ENCODE results near the gene RPL18A.

DNA sequence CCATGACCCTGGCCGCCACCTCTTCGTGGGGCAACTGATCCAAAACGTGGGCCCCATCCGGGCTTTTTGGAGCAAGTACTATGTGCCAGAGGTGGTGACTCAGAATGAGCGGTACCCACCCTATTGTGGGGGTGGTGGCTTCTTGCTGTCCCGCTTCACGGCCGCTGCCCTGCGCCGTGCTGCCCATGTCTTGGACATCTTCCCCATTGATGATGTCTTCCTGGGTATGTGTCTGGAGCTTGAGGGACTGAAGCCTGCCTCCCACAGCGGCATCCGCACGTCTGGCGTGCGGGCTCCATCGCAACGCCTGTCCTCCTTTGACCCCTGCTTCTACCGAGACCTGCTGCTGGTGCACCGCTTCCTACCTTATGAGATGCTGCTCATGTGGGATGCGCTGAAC is 48.0 kb upstream of the RPL18A start:
- TF ChIP-seq POLR2A (IDR thresholded peaks at IDR 0.05) (no peak), POLR2AphosphoS5 (IDR thresholded peaks at IDR 0.05) (no peak)
- TF ChIP-seq, protein P1, sequence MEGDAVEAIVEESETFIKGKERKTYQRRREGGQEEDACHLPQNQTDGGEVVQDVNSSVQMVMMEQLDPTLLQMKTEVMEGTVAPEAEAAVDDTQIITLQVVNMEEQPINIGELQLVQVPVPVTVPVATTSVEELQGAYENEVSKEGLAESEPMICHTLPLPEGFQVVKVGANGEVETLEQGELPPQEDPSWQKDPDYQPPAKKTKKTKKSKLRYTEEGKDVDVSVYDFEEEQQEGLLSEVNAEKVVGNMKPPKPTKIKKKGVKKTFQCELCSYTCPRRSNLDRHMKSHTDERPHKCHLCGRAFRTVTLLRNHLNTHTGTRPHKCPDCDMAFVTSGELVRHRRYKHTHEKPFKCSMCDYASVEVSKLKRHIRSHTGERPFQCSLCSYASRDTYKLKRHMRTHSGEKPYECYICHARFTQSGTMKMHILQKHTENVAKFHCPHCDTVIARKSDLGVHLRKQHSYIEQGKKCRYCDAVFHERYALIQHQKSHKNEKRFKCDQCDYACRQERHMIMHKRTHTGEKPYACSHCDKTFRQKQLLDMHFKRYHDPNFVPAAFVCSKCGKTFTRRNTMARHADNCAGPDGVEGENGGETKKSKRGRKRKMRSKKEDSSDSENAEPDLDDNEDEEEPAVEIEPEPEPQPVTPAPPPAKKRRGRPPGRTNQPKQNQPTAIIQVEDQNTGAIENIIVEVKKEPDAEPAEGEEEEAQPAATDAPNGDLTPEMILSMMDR (IDR thresholded peaks at IDR 0.05) = no peak

Measured in upper lobe of left lung (tissue), 4 donors.